Endothelial cell of umbilical vein (primary cell): ENCODE measurements around the gene TTYH2.

ENCODE experiments used
- CTCF ChIP-seq, 2 donors: IDR thresholded peaks; 1 replicate in 1 of 2; 2 replicates in 1 of 2; pipeline ENCODE4 v1.5.1; 2011; ENCODE audit warnings: low read length in 2 of 2, mild to moderate bottlenecking in 2 of 2, moderate library complexity in 2 of 2, control low read depth in 1 of 2, inconsistent platforms in 1 of 2, low read depth in 1 of 2; ENCODE audit not compliant: insufficient read depth in 1 of 2; ENCODE audit errors: extremely low read depth in 1 of 2
- EZH2 ChIP-seq: IDR thresholded peaks from 2 replicates; pipeline ENCODE4 v1.6.1; 2012; ENCODE audit warnings: borderline replicate concordance, low read depth, mild to moderate bottlenecking, moderate library complexity, low read length, inconsistent platforms; ENCODE audit not compliant: severe bottlenecking
- FOS ChIP-seq: IDR thresholded peaks from 2 replicates; pipeline ENCODE4 v1.6.1; 2011; ENCODE audit warnings: mild to moderate bottlenecking, low read length, moderate library complexity, borderline replicate concordance; ENCODE audit not compliant: insufficient read depth
- JUN ChIP-seq: IDR thresholded peaks from 2 replicates; pipeline ENCODE4 v1.6.1; 2011; ENCODE audit warnings: borderline replicate concordance, low read depth; ENCODE audit not compliant: insufficient read length, insufficient read depth
- MAX ChIP-seq: IDR thresholded peaks from 2 replicates; pipeline ENCODE4 v1.6.1; 2011; ENCODE audit not compliant: insufficient read depth, insufficient read length
- MYC ChIP-seq: IDR thresholded peaks from one replicate; pipeline ENCODE4 v1.6.1; 2011; ENCODE audit warnings: mild to moderate bottlenecking, low read depth, low read length
- POLR2A ChIP-seq: IDR thresholded peaks from 2 replicates; pipeline ENCODE4 v1.6.1; 2012; ENCODE audit warnings: low read depth, mild to moderate bottlenecking, control low read depth, low read length
- POLR2AphosphoS5 ChIP-seq: IDR thresholded peaks from 2 replicates; pipeline ENCODE4 v1.6.1; 2012; ENCODE audit warnings: low read depth, mild to moderate bottlenecking, control low read depth, low read length, moderate library complexity; ENCODE audit not compliant: insufficient read depth

- TF ChIP-seq CTCF (IDR thresholded peaks at IDR 0.05; ENCODE audit: extremely low read depth in 1 of 2, insufficient read depth in 1 of 2, low read depth in 1 of 2, low read length in 2 of 2) (no peak), FOS (no peak), MYC (no peak), POLR2A (no peak), POLR2AphosphoS5 (no peak), EZH2 (no peak), MAX (no peak), JUN (no peak)
Observed at GRCh38 chr17:74245871-74246270, 32.5 kb downstream of the TTYH2 start.
